Astrocyte (in vitro differentiated cells and primary cell): ENCODE measurements around the gene TMEM184A.

Experiments
- CTCF ChIP-seq: IDR thresholded peaks from 2 replicates; pipeline ENCODE4 v1.5.1; 2011; ENCODE audit warnings: low read depth, mild to moderate bottlenecking, inconsistent platforms, low read length, moderate library complexity; ENCODE audit not compliant: insufficient read depth
- EZH2 ChIP-seq: IDR thresholded peaks from 2 replicates; pipeline ENCODE4 v1.6.1; 2012; ENCODE audit warnings: mild to moderate bottlenecking, low read length, inconsistent platforms; ENCODE audit not compliant: insufficient read depth

DNA sequence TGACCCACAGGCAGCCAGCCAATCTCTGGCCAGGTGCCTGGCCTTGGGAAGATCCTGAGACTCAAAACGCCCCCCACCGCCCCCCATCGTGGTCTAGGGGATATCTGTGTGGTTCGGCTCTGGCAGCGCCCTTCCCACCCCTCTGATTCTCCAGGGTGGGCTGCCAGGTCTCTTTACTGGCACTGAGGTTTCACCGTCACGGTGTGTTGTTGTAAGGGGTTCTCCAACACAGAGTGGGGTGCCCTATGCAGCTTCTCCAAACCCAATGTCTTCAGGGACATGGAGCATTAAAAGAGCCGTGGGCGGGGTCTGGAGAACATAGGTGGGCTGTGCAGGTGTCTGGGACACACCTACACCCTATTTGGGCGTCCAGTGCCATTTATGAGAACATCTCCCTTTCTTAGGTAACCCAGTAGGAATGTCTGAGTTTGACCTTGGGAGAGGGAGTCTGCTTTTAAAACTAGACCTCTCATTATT lies 24.0 kb downstream of the TMEM184A start:
- no peak for TF ChIP-seq CTCF
- TF ChIP-seq EZH2: no peak
